Brain microvascular endothelial cell (primary cell): Measurements from ENCODE around the gene TGM1.
A peak's percentile ranks its signal among the peaks of the same experiment; 100 is the strongest.

Experiments
- DNase-seq: peaks from one replicate; pipeline ENCODE4 v3.0.0-alpha.2; 2020
- H3K27ac ChIP-seq: fragments of 250-450 bp; sonication (Bioruptor Pico); 2 replicates; pipeline ENCODE4 v1.5.1; 2020; ENCODE audit warnings: mild to moderate bottlenecking, moderate library complexity
- H3K27me3 ChIP-seq: fragments of 250-450 bp; sonication (Bioruptor Pico); replicated peaks from 2 replicates; pipeline ENCODE4 v1.5.1; 2020; ENCODE audit warnings: mild to moderate bottlenecking
- H3K36me3 ChIP-seq: fragments of 250-450 bp; sonication (Bioruptor Pico); replicated peaks from 2 replicates; pipeline ENCODE4 v1.5.1; 2020; ENCODE audit warnings: mild to moderate bottlenecking
- H3K4me3 ChIP-seq: 2 replicates; pipeline ENCODE4 v1.5.1; 2011; ENCODE audit warnings: low read depth, mild to moderate bottlenecking, control low read depth, low read length, moderate library complexity
- CTCF ChIP-seq: IDR thresholded peaks from 2 replicates; pipeline ENCODE4 v1.5.1; 2011; ENCODE audit warnings: low read depth, mild to moderate bottlenecking, moderate library complexity, low read length, control low read depth, inconsistent platforms; ENCODE audit errors: missing control alignments
- in situ Hi-C: cut with HindIII; loops from 2 replicates; pipeline ENCODE4 v1.10.0; 2017; ENCODE audit warnings: low sequenced_read_pairs, low pct_ligation_motif_present

Gene TGM1

GRCh38 chr14:24233538-24233866 is 29.5 kb downstream of the TGM1 start:
- no peak for TF ChIP-seq CTCF
- Histone ChIP-seq H3K4me3 (peak overlapping the region; percentile 93), H3K36me3 (peaks cover 31% of the 10 kb centered on the region), H3K27ac (no peak overlapping the region), H3K27me3 (no peaks in the 10 kb centered on the region)
- DNase-seq: no peak
- in situ Hi-C loops: no loop called here

GRCh38 chr14:24232645-24233537 is 30.1 kb downstream of the TGM1 start, which contains the start of gene GMPR2:
GMPR2 (plus strand) TSS chr14:24232929; CDS start chr14:24233254, 325 bp downstream.
- in situ Hi-C loops: no loop called here
- Histone ChIP-seq H3K27me3 (no peaks in the 10 kb centered on the region), H3K36me3 (peaks cover 25% of the 10 kb centered on the region), H3K27ac (peak within 1 kb of the TSS; percentile 85), H3K4me3 (peak within 1 kb of the TSS; percentile 93)
- no peak for DNase-seq
- TF ChIP-seq CTCF: no peak

- no peak for TF ChIP-seq CTCF
- in situ Hi-C loops: no loop called here
- H3K27ac ChIP-seq: peak within 1 kb of the TSS; percentile 85
- peak; percentile 98 for DNase-seq
- peaks cover 20% of the 10 kb centered on the region for H3K36me3 ChIP-seq
- H3K4me3 ChIP-seq: peak within 1 kb of the TSS; percentile 93
- H3K27me3 ChIP-seq: no peaks in the 10 kb centered on the region
Observed at GRCh38 chr14:24232121-24232644, 30.8 kb downstream of the TGM1 start, which contains the start of gene NEDD8. NEDD8 (minus strand) TSS chr14:24232367; CDS start chr14:24232267, 100 bp downstream.

- H3K27me3 ChIP-seq: no peaks in the 10 kb centered on the region
- no peak for DNase-seq
- peak overlapping the region; percentile 85 for H3K27ac ChIP-seq
- no peak for TF ChIP-seq CTCF
- in situ Hi-C loops: no loop called here
- peak overlapping the region; percentile 93 for H3K4me3 ChIP-seq
- peaks cover 14% of the 10 kb centered on the region for H3K36me3 ChIP-seq
Observed at GRCh38 chr14:24231263-24232120, 31.5 kb downstream of the TGM1 start.

- TF ChIP-seq CTCF: no peak
- Histone ChIP-seq H3K27ac (no peak overlapping the region), H3K36me3 (peaks cover 3% of the 10 kb centered on the region), H3K4me3 (no peak overlapping the region), H3K27me3 (no peaks in the 10 kb centered on the region)
- in situ Hi-C loops: no loop called here
- no peak for DNase-seq
Observed at GRCh38 chr14:24228902-24229301, 34.1 kb downstream of the TGM1 start.
